SK-N-SH treated with all-trans-retinoic acid at 6 μM for 48 hours (cell line): ENCODE results near the gene RIIAD1.

Experiments
- ATAC-seq: fragments of 200-7000 bp; cut with Tn5 transposase; 3 replicates; pipeline ENCODE4 v1.9.1; 2020; ENCODE audit warnings: mild to moderate bottlenecking, moderate library complexity
- ARNTL ChIP-seq: fragments of 450-650 bp; formaldehyde crosslinking; IDR thresholded peaks from 2 replicates; pipeline ENCODE4 v1.5.0; 2020; ENCODE audit warnings: low read depth, mild to moderate bottlenecking, moderate library complexity, borderline replicate concordance
- BACH2 ChIP-seq: fragments of 250-450 bp; sonication (Bioruptor Pico); IDR thresholded peaks from 2 replicates; pipeline ENCODE4 v1.9.0; 2021; ENCODE audit warnings: mild to moderate bottlenecking, borderline replicate concordance
- CSDC2 ChIP-seq: fragments of 250-450 bp; sonication (Bioruptor Pico); IDR thresholded peaks from 2 replicates; pipeline ENCODE4 v1.5.0; 2020; ENCODE audit warnings: mild to moderate bottlenecking, moderate library complexity
- ESRRG ChIP-seq: fragments of 250-450 bp; sonication (Bioruptor Pico); IDR thresholded peaks from 2 replicates; pipeline ENCODE4 v1.6.1; 2021; ENCODE audit warnings: mild to moderate bottlenecking
- GLIS3 ChIP-seq: fragments of 250-450 bp; sonication (Bioruptor Pico); IDR thresholded peaks from 2 replicates; pipeline ENCODE4 v1.5.0; 2020; ENCODE audit warnings: mild to moderate bottlenecking, moderate library complexity
- ISL1 ChIP-seq: fragments of 250-450 bp; sonication (Bioruptor Pico); IDR thresholded peaks from 2 replicates; pipeline ENCODE4 v2.1.2; 2022; ENCODE audit warnings: mild to moderate bottlenecking, moderate library complexity
- OSR1 ChIP-seq: fragments of 250-450 bp; sonication (Bioruptor Pico); IDR thresholded peaks from 2 replicates; pipeline ENCODE4 v1.8.0; 2022; ENCODE audit warnings: moderate library complexity, mild to moderate bottlenecking, inconsistent platforms
- PPARA ChIP-seq: fragments of 250-450 bp; sonication (Bioruptor Pico); IDR thresholded peaks from 2 replicates; pipeline ENCODE4 v1.5.0; 2020; ENCODE audit warnings: mild to moderate bottlenecking, borderline replicate concordance
- RARB ChIP-seq: fragments of 250-450 bp; sonication (Bioruptor Pico); IDR thresholded peaks from 2 replicates; pipeline ENCODE4 v1.8.0; 2021; ENCODE audit warnings: mild to moderate bottlenecking, moderate library complexity
- SNAI2 ChIP-seq: fragments of 250-450 bp; sonication (Bioruptor Pico); IDR thresholded peaks from 2 replicates; pipeline ENCODE4 v1.5.0; 2020; ENCODE audit warnings: mild to moderate bottlenecking, moderate library complexity
- TCF4 ChIP-seq: fragments of 250-450 bp; sonication (Bioruptor Pico); IDR thresholded peaks from 2 replicates; pipeline ENCODE4 v1.8.0; 2021; ENCODE audit warnings: mild to moderate bottlenecking, moderate library complexity, borderline replicate concordance
- TOX ChIP-seq: fragments of 250-450 bp; sonication (Bioruptor Pico); IDR thresholded peaks from 2 replicates; pipeline ENCODE4 v1.8.0; 2021; ENCODE audit warnings: mild to moderate bottlenecking, moderate library complexity, borderline replicate concordance
- ZFP30 ChIP-seq: fragments of 450-650 bp; formaldehyde crosslinking; IDR thresholded peaks from 2 replicates; pipeline ENCODE4 v1.5.0; 2022; ENCODE audit warnings: mild to moderate bottlenecking, moderate library complexity
- ZNF565 ChIP-seq: fragments of 450-650 bp; formaldehyde crosslinking; conservative IDR thresholded peaks from 2 replicates; pipeline ENCODE4 v1.5.0; 2020; ENCODE audit warnings: low read depth, mild to moderate bottlenecking, moderate library complexity
- ZNF8 ChIP-seq: fragments of 450-650 bp; formaldehyde crosslinking; IDR thresholded peaks from 2 replicates; pipeline ENCODE4 v1.5.0; 2020; ENCODE audit warnings: mild to moderate bottlenecking, moderate library complexity
- TF ChIP-seq, protein P1 (sequence below): fragments of 250-450 bp; sonication (Bioruptor Pico); IDR thresholded peaks from 2 replicates; pipeline ENCODE4 v1.5.0; 2020; ENCODE audit warnings: mild to moderate bottlenecking, moderate library complexity
- TF ChIP-seq, protein P2 (sequence below): fragments of 250-450 bp; sonication (Bioruptor Pico); IDR thresholded peaks from 2 replicates; pipeline ENCODE4 v1.5.1; 2021; ENCODE audit warnings: mild to moderate bottlenecking, moderate library complexity
- TF ChIP-seq, protein P3 (sequence below): fragments of 250-450 bp; sonication (Bioruptor Pico); IDR thresholded peaks from 2 replicates; pipeline ENCODE4 v1.8.0; 2021; ENCODE audit warnings: low read depth, mild to moderate bottlenecking, moderate library complexity, borderline replicate concordance
- TF ChIP-seq, protein P4 (sequence below): fragments of 250-450 bp; sonication (Bioruptor Pico); IDR thresholded peaks from 2 replicates; pipeline ENCODE4 v1.5.1; 2020; ENCODE audit warnings: low read depth, mild to moderate bottlenecking, moderate library complexity

The RIIAD1 gene

DNA sequence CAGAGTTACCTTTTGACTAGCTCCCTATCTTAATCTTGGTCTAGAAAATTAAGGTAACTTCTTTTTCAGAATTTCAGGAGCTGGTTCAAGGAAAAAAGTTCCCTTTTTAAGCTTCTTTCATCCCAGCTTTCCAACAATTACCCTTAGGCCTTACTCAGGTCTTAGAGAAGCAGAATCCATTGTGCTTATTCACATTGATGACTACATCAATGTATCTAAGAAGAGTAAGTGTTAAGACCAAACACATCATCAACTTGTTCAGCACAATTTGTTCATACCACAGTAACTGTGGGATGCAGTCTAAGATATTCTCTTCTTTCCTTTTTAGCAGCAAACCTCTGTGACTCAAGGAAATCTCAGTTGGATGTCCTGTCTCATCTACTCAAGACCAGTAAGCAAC is 37.9 kb downstream of the RIIAD1 start:
- TF ChIP-seq GLIS3 (CRISPR knock-in tag) (no peak), TOX (CRISPR knock-in tag) (no peak), OSR1 (CRISPR knock-in tag) (no peak), ESRRG (CRISPR knock-in tag) (no peak), TCF4 (CRISPR knock-in tag) (no peak), PPARA (no peak), RARB (no peak), BACH2 (CRISPR knock-in tag) (no peak), CSDC2 (CRISPR knock-in tag) (no peak), ZNF8 (CRISPR knock-in tag) (no peak), ZFP30 (CRISPR knock-in tag) (no peak), ZNF565 (no peak), ARNTL (no peak)
- TF ChIP-seq, protein P1, sequence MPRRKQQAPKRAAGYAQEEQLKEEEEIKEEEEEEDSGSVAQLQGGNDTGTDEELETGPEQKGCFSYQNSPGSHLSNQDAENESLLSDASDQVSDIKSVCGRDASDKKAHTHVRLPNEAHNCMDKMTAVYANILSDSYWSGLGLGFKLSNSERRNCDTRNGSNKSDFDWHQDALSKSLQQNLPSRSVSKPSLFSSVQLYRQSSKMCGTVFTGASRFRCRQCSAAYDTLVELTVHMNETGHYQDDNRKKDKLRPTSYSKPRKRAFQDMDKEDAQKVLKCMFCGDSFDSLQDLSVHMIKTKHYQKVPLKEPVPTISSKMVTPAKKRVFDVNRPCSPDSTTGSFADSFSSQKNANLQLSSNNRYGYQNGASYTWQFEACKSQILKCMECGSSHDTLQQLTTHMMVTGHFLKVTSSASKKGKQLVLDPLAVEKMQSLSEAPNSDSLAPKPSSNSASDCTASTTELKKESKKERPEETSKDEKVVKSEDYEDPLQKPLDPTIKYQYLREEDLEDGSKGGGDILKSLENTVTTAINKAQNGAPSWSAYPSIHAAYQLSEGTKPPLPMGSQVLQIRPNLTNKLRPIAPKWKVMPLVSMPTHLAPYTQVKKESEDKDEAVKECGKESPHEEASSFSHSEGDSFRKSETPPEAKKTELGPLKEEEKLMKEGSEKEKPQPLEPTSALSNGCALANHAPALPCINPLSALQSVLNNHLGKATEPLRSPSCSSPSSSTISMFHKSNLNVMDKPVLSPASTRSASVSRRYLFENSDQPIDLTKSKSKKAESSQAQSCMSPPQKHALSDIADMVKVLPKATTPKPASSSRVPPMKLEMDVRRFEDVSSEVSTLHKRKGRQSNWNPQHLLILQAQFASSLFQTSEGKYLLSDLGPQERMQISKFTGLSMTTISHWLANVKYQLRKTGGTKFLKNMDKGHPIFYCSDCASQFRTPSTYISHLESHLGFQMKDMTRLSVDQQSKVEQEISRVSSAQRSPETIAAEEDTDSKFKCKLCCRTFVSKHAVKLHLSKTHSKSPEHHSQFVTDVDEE (CRISPR knock-in tag): no peak
- TF ChIP-seq, protein P2, sequence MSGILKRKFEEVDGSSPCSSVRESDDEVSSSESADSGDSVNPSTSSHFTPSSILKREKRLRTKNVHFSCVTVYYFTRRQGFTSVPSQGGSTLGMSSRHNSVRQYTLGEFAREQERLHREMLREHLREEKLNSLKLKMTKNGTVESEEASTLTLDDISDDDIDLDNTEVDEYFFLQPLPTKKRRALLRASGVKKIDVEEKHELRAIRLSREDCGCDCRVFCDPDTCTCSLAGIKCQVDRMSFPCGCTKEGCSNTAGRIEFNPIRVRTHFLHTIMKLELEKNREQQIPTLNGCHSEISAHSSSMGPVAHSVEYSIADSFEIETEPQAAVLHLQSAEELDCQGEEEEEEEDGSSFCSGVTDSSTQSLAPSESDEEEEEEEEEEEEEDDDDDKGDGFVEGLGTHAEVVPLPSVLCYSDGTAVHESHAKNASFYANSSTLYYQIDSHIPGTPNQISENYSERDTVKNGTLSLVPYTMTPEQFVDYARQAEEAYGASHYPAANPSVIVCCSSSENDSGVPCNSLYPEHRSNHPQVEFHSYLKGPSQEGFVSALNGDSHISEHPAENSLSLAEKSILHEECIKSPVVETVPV (CRISPR knock-in tag): no peak
- TF ChIP-seq, protein P3, sequence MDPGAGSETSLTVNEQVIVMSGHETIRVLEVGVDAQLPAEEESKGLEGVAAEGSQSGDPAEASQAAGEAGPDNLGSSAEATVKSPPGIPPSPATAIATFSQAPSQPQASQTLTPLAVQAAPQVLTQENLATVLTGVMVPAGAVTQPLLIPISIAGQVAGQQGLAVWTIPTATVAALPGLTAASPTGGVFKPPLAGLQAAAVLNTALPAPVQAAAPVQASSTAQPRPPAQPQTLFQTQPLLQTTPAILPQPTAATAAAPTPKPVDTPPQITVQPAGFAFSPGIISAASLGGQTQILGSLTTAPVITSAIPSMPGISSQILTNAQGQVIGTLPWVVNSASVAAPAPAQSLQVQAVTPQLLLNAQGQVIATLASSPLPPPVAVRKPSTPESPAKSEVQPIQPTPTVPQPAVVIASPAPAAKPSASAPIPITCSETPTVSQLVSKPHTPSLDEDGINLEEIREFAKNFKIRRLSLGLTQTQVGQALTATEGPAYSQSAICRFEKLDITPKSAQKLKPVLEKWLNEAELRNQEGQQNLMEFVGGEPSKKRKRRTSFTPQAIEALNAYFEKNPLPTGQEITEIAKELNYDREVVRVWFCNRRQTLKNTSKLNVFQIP (CRISPR knock-in tag): no peak
- no peak for ATAC-seq

DNA sequence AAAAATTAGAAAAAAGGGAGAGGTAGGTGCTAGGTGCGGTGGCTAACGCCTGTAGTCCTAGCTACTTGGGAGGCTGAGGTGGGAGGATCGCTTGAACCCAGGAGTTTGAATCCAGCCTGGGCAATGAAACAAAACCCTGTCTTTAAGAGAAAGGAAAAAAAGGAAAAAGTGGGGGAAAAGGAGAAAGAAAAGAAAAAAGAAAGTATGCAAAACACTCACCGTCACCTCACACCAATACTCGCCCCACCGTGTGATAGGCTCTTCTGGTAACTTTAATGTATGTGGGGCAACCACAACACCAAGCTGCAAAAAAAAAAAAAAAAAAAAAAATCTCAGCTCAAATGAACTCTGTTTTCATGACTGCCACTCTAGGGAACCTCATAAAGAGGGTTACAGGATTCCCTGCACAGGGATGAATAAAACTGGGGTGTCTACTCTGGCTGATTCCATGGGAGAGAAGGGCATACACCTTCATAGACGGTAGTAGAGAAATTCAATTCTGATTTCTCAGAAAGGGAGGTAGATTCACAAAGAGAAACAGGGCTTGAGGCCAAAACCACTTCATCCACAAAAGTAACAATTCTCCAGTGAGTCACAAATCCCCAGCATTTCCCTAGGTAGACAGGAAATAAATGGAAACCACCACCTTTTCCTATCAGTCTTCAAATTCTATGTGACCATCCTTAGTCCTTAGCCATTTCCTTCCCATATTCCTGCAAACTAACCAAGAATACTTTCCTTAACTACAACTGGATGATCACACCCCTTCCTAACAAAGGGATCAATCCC is 39.5 kb downstream of the RIIAD1 start:
- TF ChIP-seq GLIS3 (CRISPR knock-in tag): no peak
- TF ChIP-seq ZFP30 (CRISPR knock-in tag): no peak
- TF ChIP-seq ISL1 (CRISPR knock-in tag): no peak
- TF ChIP-seq, protein P2 (CRISPR knock-in tag): no peak
- TF ChIP-seq SNAI2 (CRISPR knock-in tag): no peak
- no peak for TF ChIP-seq TOX (CRISPR knock-in tag)
- TF ChIP-seq TCF4 (CRISPR knock-in tag): no peak
- TF ChIP-seq CSDC2 (CRISPR knock-in tag): no peak
- TF ChIP-seq ARNTL: no peak
- TF ChIP-seq BACH2 (CRISPR knock-in tag): no peak
- TF ChIP-seq, protein P4, sequence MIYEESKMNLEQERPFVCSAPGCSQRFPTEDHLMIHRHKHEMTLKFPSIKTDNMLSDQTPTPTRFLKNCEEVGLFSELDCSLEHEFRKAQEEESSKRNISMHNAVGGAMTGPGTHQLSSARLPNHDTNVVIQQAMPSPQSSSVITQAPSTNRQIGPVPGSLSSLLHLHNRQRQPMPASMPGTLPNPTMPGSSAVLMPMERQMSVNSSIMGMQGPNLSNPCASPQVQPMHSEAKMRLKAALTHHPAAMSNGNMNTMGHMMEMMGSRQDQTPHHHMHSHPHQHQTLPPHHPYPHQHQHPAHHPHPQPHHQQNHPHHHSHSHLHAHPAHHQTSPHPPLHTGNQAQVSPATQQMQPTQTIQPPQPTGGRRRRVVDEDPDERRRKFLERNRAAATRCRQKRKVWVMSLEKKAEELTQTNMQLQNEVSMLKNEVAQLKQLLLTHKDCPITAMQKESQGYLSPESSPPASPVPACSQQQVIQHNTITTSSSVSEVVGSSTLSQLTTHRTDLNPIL (CRISPR knock-in tag): no peak
- TF ChIP-seq, protein P1 (CRISPR knock-in tag): no peak
- no peak for TF ChIP-seq OSR1 (CRISPR knock-in tag)
- TF ChIP-seq PPARA: no peak
- no peak for TF ChIP-seq ZNF565

More for the DNA sequence above, 39.5 kb downstream of the RIIAD1 start:
- ATAC-seq: no peak
